PC-3 (cell line): ENCODE measurements around the gene FBXO5.

Source experiments
- EZH2 ChIP-seq: fragments of 300-600 bp; sonication (generic); IDR thresholded peaks from one replicate; pipeline ENCODE4 v1.6.1; 2017; ENCODE audit warnings: antibody characterized with exemption, mild to moderate bottlenecking, low read length; ENCODE audit not compliant: unreplicated experiment
- TF ChIP-seq, protein P1 (sequence below): fragments of 300-600 bp; sonication (generic); conservative IDR thresholded peaks from 2 replicates; pipeline ENCODE4 v1.5.1; 2017; ENCODE audit warnings: antibody characterized with exemption, low read depth, mild to moderate bottlenecking, low read length

DNA sequence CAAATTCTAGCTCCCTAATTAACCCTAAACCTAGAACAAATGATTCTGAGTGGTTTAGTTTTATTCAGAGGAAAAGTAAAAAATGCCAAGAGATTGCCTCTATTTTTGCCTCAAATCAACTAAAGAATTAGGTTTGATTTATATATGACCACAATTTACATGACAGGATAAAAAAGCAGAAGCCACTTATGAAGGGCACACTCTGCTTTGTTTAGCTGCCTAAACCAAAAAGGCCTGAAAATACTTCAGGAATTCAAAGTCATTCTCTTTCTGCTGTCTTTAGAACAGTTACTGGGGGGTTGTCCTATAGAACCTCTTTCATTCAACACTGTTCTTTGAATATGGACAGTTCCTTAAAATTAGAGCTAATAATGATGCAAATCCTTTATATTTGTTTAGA is 5.3 kb downstream of the FBXO5 start:
- TF ChIP-seq, protein P1, sequence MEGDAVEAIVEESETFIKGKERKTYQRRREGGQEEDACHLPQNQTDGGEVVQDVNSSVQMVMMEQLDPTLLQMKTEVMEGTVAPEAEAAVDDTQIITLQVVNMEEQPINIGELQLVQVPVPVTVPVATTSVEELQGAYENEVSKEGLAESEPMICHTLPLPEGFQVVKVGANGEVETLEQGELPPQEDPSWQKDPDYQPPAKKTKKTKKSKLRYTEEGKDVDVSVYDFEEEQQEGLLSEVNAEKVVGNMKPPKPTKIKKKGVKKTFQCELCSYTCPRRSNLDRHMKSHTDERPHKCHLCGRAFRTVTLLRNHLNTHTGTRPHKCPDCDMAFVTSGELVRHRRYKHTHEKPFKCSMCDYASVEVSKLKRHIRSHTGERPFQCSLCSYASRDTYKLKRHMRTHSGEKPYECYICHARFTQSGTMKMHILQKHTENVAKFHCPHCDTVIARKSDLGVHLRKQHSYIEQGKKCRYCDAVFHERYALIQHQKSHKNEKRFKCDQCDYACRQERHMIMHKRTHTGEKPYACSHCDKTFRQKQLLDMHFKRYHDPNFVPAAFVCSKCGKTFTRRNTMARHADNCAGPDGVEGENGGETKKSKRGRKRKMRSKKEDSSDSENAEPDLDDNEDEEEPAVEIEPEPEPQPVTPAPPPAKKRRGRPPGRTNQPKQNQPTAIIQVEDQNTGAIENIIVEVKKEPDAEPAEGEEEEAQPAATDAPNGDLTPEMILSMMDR = no peak
- TF ChIP-seq EZH2 = no peak
